ENCODE measurements around the gene FHIT.

Gene FHIT

DNA sequence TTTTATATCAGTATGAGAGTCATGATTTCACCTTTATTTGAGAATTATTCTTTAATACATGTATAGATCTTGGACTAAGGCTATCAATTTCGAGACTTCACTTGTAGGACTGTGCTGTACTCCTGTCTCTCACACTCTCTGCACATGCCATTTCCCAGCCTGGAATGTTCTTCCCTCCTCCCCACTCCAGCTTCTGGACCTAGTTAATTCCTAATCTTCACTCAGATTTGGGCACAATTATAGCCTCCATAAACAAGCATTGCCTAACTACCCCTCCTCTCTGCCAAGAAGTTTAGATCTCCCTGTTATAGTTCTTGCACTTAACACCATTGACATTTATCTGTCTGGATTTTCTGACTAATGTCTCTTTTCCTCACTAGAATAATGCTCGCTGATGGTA lies 88.3 kb downstream of the FHIT start:
- DNase-seq = no peak

- no peak for DNase-seq
Measured at GRCh38 chr3:61158667-61159066, 92.6 kb downstream of the FHIT start.

GRCh38 chr3:61158216-61158615 lies 93.0 kb downstream of the FHIT start:
- no peak for DNase-seq

GRCh38 chr3:61157414-61157813 lies 93.8 kb downstream of the FHIT start:
- DNase-seq = no peak

DNA sequence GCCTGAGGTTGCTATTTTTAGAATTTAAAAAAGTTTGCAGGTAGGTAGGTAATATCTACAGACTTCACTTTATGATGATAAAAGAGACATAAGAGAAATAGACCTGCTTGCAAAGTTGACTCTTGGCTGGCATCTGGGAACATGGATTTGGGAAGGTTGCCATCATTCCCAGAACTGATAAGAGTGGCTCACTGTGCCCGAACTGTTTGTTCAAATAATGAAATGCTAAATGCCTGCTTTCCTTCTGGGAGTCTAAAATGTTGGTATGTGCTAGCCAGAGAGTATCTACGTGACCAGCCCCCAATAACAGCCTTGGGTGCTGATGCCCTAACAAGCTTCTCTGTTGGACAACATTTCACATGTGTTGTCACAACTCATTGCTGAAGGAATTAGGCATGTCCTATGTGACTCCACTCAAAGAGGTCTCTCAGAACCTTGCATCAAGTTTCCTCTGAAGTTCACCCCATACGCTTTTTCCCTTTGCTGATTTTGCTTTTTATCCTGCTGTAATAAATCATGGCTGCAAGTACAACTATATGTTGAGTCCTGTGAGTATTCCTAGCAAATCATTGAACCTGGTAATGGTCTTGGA lies 95.5 kb downstream of the FHIT start:
- DNase-seq = no peak

GRCh38 chr3:61154457-61155198 lies 96.6 kb downstream of the FHIT start:
- DNase-seq = no peak

DNA sequence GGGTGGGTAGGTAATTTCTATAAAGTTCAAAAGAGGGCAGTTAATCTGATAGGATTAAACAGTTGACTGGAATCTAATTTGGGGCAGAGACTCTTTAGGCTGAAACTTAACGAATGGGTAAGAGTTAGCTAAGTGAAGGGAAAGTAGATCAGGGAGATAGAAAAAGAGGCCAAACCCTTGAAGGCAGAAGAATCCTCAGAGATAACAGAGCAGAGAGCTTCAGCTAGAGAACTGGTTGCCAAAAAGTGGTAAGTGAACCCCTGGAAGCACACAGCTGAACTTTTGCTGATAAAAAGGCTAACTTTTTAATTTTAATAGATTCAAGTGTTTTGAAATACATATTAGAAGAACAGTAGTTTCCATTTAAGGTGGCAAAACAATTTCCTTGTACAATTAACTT lies 99.2 kb downstream of the FHIT start:
- no peak for DNase-seq

DNA sequence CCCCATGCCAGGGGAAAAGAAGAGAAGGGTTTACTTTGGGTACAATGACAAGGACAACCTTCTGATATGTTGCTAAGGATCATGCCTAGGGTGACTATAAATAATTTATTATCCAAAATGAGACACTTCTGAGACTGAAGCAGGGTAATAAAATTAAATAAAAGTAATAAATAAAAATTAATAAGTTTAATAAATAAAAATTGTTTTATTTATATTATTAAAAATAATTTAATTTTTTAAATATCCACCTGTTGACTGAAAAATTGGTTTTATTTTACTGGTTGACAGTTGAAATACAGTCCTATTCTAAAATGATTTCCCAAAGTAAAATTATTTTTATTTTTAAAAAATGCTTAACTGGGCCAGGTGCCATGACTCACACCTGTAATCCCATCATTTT lies 102.0 kb downstream of the FHIT start:
- no peak for DNase-seq

DNA sequence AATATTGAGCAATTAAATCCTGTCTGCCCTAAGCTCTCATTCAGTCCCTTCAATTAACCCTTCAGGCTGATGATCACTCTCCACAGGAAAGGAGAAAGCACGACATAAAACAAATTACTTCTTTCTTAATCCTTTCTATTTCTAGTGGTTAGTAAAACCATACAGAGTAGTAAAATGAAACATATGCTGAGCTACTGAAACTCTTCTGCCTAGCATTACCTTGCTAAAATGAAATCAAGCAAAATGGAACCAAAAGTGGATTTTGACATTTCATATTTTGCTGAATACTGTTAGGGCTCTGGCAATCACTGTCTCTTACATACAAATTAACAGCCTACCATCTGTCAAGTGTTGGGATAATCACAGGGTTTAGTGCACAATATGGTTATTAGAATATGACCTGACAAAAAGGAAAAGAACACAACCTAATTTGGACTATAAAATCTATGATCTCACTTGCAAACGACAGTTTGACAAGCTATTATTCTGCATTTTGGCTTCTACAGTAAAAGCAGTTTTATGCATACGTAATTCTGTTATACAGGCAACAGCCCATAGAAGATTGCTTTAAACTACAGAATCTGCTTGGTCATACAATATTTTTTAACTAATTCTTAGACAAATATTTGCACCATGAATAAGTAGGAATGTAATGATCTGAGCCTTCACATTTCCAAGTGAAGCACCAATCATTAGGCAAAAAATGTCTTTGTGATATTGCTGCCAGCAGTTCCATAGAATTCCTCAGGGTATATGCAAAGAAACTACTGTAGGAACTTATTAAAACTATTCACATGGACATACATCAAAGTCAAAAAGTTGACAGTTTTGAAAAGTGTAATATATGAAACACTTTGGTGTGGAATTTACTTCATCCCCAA lies 105.0 kb downstream of the FHIT start:
- no peak for DNase-seq

GRCh38 chr3:61141697-61142096 lies 109.6 kb downstream of the FHIT start:
- no peak for DNase-seq

DNA sequence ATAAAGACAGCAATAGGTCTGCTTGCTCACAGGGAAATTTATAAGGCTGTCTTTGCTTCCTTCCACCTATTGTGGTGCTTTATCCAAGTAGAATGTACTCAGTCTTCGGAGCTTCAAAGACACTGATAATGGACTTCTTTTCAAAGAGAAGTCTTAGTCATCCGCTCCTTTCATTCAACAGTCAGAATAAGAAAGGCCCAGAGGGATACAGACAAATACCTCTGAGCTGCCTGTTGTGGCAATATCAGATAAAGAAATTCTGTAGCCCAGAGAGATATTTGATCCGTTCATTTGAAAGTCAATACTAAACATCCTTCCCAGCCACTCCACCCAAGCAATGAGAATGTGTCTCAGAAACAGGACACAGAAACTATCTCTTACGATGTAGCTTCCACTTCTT lies 110.0 kb downstream of the FHIT start:
- DNase-seq = no peak

- no peak for DNase-seq
Measured at GRCh38 chr3:61139686-61140085, 111.6 kb downstream of the FHIT start.

GRCh38 chr3:61138401-61138800 lies 112.9 kb downstream of the FHIT start:
- DNase-seq = no peak

GRCh38 chr3:61136191-61136590 lies 115.1 kb downstream of the FHIT start:
- DNase-seq = no peak

DNA sequence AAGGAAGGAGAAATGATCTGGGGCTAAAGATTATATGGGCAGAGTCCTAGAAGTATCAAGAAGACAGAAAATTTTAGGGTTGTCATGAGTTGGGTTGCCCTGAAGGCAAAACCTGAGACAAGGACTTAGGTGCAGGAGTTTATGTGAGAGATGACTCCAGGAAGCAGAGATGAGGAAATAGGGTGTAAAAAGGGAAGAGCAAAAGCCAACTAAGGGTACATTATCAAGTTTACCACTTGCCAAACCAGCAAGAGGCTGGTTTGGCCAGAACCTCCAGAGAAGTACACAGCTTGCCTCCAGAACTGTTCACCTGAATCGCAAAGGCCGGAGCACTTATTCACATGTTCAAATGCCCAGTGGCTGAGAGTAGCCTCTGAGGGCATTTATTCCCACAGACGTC lies 116.7 kb downstream of the FHIT start:
- no peak for DNase-seq

DNA sequence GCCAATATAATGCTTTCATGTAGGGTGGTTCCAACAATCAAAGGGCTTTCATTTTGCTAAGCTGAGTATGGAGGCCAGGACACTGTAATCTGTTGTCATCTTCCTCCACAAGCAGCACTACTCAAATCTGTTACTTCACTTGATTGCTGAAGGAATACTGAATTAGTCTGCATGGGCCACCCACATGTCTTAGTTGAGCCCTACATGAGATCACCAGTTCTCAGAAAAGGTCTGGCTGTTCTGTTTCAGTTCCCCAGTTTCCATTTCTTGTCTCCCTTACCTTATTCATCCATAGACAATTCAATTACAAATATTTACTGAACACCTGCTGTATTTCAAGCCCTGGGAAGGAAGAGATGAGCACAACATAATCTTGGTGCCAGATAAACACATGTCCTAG lies 119.2 kb downstream of the FHIT start:
- DNase-seq = no peak

GRCh38 chr3:61118830-61119229 lies 132.4 kb downstream of the FHIT start:
- DNase-seq = no peak

GRCh38 chr3:61117045-61117898 lies 134.0 kb downstream of the FHIT start:
- DNase-seq = no peak

GRCh38 chr3:61114316-61114953 lies 136.8 kb downstream of the FHIT start:
- DNase-seq = no peak

DNA sequence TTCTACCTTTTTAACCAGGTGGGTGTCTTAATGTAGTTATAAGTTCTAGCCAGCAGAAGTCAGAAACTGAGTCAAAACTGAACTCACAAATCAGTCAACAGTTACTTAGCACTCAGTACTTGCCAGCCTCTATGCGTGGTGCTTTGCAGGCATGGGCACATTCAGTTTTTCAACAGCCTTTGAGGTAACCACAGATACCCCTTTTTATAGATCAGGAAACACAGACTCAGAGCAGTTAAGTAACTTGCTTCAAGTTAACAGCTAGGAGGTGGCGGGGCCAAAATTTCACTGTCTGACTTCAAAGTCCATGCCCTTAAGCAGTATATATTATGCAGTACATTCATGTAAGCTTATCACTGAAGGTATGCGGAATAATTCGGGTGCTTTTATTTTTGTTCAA lies 139.4 kb downstream of the FHIT start:
- no peak for DNase-seq

DNA sequence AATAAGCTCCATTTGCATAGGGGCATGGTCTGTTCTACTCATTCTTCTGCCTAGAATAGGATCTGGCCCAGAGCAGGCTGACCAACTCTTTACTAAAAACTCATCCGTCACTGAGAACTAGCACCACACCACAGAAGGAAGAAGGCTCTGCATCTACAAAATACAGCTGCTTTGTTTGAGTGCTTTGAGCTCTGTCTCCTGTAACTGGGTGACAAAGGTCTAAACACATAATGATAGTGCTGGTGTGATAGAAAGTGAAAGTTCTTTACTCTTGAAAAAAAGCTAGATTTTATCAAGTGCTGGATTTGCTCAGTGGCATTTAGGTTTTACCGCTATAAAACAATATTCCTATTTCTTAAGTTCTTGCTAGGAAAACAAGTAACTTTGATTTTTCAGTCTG lies 140.7 kb downstream of the FHIT start:
- DNase-seq = no peak

DNA sequence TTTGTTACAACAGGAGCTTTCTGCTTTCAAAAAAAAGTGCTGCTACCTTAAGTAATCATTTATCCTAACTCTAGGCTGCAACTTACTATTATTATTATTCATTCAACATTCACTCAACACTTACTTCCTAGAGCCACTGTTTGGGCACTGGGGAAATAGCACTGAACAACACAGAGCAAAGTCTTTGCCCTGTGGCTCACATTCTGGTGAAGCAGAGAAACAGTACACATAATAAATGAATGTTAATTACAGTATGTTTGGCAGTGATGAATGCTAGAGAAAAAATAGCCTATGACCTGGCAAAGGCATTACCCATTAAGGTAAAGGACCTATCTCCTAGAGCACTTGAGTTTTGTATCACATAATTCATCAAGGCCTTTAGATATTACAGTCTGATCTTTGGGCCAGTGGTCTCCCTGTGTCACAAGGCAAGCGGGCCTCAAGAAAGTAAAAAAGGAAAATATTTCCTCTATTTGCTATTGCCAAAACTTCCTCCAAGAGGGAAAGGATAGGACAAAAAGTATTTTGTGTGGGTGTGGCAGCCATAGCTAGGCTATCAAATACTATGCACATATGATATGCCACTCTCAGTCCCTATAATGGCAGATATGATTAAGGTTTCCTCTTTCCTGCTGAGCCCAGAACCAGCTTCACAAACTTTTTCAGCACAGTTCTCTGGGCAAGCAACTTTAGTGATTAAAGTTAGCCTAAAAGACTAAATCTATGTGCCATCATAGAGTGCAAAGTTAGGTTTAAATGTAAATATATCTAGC lies 142.8 kb downstream of the FHIT start:
- no peak for DNase-seq
